NT2/D1 (cell line): ENCODE data around the gene PRKG1.

Experiments used
- SUZ12 ChIP-seq: IDR thresholded peaks from 2 replicates; pipeline ENCODE4 v1.6.1; 2011; ENCODE audit not compliant: insufficient read length, insufficient read depth; ENCODE audit errors: extremely low read depth
- ZNF274 ChIP-seq: IDR thresholded peaks from 2 replicates; pipeline ENCODE4 v1.6.1; 2011; ENCODE audit warnings: mild to moderate bottlenecking, low read depth, low read length

DNA sequence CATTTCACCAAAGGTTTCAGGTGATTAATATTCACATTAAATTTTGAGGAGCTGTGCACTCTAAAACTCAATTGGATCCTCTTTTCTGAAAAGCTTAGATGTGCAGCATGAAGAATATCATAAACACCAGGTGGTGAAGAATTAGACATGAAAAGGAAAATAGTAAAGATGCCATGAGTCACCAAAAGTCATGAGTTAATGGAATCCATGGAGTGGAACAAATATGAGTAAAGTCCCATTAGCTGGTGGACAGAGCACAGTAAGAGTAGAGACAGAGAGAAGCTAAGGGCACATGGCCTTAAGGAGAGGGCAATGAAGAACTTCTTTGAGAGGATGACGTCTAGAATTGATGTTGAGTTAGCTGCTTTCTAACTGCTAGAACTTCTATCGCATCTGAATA is 353.5 kb downstream of the PRKG1 start:
- no peak for TF ChIP-seq ZNF274
- TF ChIP-seq SUZ12: no peak
